Panc1 (cell line): ENCODE measurements around the gene COL4A1. TPM values are rescaled to one million over a fixed set of nuclear protein-coding genes. Genes with fewer than 3 reads are reported as not detected.

ENCODE experiments used
- ATAC-seq: fragments of 200-7000 bp; cut with Tn5 transposase; 2 replicates; pipeline ENCODE4 v1.9.1; 2020; ENCODE audit warnings: mild to moderate bottlenecking, moderate library complexity
- BruUV-seq: library from RNA; stranded (reverse); fragments of 400-500 nt; replicated peaks from 2 replicates; lab custom pipeline; 2021; lab: Mats Ljungman, UMichigan
- CTCF ChIA-PET: fragments of 300-600 bp; sonication (Branson Sonifier 250); formaldehyde crosslinking; loops from one replicate; lab custom pipeline; 2022; ENCODE audit warnings: antibody characterized with exemption; lab: Charles Lee
- POLR2A ChIA-PET: fragments of 300-600 bp; sonication (Branson Sonifier 250); formaldehyde crosslinking; loops from one replicate; lab custom pipeline; 2022; ENCODE audit warnings: antibody characterized with exemption; lab: Charles Lee
- DNase-seq: peaks from one replicate; pipeline ENCODE4 v3.0.0-alpha.2; 2010; ENCODE audit warnings: low read depth, low spot score
- H3K27ac ChIP-seq: 2 replicates; pipeline ENCODE4 v1.5.1; 2011; ENCODE audit warnings: mild to moderate bottlenecking, low read length, inconsistent platforms
- H3K27me3 ChIP-seq: fragments of 200-500 bp; sonication (Bioruptor generic); 2 replicates; pipeline ENCODE4 v1.6.0; 2014; ENCODE audit warnings: low read length, inconsistent platforms; ENCODE audit not compliant: control insufficient read depth, insufficient read depth
- H3K36me3 ChIP-seq: fragments of 200-500 bp; sonication (Bioruptor generic); 2 replicates; pipeline ENCODE4 v1.5.1; 2014; ENCODE audit warnings: inconsistent platforms, mild to moderate bottlenecking, low read length, moderate library complexity; ENCODE audit not compliant: control insufficient read depth, insufficient read depth
- H3K4me1 ChIP-seq: 2 replicates; pipeline ENCODE4 v1.5.1; 2011; ENCODE audit warnings: inconsistent platforms, mild to moderate bottlenecking, low read length, moderate library complexity; ENCODE audit not compliant: control insufficient read depth, insufficient read depth
- H3K4me3 ChIP-seq, 2 experiments: 2 replicates each; pipeline ENCODE4 v1.5.1; 2011 to 2012; ENCODE audit warnings: low read depth in 2 of 2, low read length in 2 of 2, mild to moderate bottlenecking in 2 of 2, inconsistent platforms in 1 of 2, moderate library complexity in 1 of 2
- H3K9me3 ChIP-seq: fragments of 200-500 bp; sonication (Bioruptor generic); 2 replicates; pipeline ENCODE4 v1.5.1; 2014; ENCODE audit warnings: low read depth, mild to moderate bottlenecking, inconsistent platforms, low read length, moderate library complexity; ENCODE audit not compliant: control insufficient read depth, insufficient read depth
- POLR2AphosphoS5 ChIP-seq: IDR thresholded peaks from 2 replicates; pipeline ENCODE4 v1.6.1; 2012; ENCODE audit warnings: mild to moderate bottlenecking, low read depth, low read length, moderate library complexity
- SIN3A ChIP-seq: IDR thresholded peaks from 2 replicates; pipeline ENCODE4 v1.6.1; 2012; ENCODE audit warnings: low read depth, mild to moderate bottlenecking, low read length, moderate library complexity, borderline replicate concordance; ENCODE audit not compliant: insufficient read depth
- TCF7L2 ChIP-seq: IDR thresholded peaks from 2 replicates; pipeline ENCODE4 v1.6.1; 2011; ENCODE audit warnings: mild to moderate bottlenecking, low read depth, low read length, inconsistent platforms
- in situ Hi-C: cut with HindIII; loops from 2 replicates; pipeline ENCODE4 v1.10.0; 2016; ENCODE audit warnings: low sequenced_read_pairs, low pct_unique_long_range_greater_than_20kb
- intact Hi-C: fragments of 100-400 bp; cut with micrococcal nuclease; formaldehyde crosslinking; loops from one replicate; pipeline ENCODE4 v1.10.0; 2022; ENCODE audit not compliant: unreplicated experiment
- total RNA-seq: library from RNA; stranded (reverse); gene quantifications from one replicate; pipeline ENCODE4 v1.2.1, GENCODE V29; 2021; ENCODE audit not compliant: unreplicated experiment
- TF ChIP-seq, protein P1 (sequence below), 2 experiments: IDR thresholded peaks; 2 replicates each; pipeline ENCODE4 v1.6.1; 2011 to 2012; ENCODE audit warnings: low read depth in 2 of 2, control low read depth in 1 of 2, low read length in 1 of 2, mild to moderate bottlenecking in 1 of 2, moderate library complexity in 1 of 2; ENCODE audit not compliant: insufficient read depth in 1 of 2
- TF ChIP-seq, protein P2 (sequence below): fragments of 450-650 bp; IDR thresholded peaks from 2 replicates; pipeline ENCODE4 v1.5.1; 2017; ENCODE audit warnings: mild to moderate bottlenecking

The COL4A1 gene
- total RNA-seq, 1 experiment from 2014 or later, result 1.1 TPM

- no TSS peak for BruUV-seq
- ATAC-seq (no peak), DNase-seq (no peak)
- intact Hi-C loops, result no loop called here
- Histone ChIP-seq H3K4me1 (no peaks in the 10 kb centered on the region), H3K27ac (no peak overlapping the region), H3K36me3 (no peaks in the 10 kb centered on the region), H3K4me3 (no peak overlapping the region), H3K9me3 (no peaks in the 10 kb centered on the region), H3K27me3 (no peaks in the 10 kb centered on the region)
- ChIA-PET POLR2A (no interaction called here), CTCF (no interaction called here)
- TF ChIP-seq TCF7L2, result no peak
- no peak for TF ChIP-seq POLR2AphosphoS5
- TF ChIP-seq, protein P1, sequence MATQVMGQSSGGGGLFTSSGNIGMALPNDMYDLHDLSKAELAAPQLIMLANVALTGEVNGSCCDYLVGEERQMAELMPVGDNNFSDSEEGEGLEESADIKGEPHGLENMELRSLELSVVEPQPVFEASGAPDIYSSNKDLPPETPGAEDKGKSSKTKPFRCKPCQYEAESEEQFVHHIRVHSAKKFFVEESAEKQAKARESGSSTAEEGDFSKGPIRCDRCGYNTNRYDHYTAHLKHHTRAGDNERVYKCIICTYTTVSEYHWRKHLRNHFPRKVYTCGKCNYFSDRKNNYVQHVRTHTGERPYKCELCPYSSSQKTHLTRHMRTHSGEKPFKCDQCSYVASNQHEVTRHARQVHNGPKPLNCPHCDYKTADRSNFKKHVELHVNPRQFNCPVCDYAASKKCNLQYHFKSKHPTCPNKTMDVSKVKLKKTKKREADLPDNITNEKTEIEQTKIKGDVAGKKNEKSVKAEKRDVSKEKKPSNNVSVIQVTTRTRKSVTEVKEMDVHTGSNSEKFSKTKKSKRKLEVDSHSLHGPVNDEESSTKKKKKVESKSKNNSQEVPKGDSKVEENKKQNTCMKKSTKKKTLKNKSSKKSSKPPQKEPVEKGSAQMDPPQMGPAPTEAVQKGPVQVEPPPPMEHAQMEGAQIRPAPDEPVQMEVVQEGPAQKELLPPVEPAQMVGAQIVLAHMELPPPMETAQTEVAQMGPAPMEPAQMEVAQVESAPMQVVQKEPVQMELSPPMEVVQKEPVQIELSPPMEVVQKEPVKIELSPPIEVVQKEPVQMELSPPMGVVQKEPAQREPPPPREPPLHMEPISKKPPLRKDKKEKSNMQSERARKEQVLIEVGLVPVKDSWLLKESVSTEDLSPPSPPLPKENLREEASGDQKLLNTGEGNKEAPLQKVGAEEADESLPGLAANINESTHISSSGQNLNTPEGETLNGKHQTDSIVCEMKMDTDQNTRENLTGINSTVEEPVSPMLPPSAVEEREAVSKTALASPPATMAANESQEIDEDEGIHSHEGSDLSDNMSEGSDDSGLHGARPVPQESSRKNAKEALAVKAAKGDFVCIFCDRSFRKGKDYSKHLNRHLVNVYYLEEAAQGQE (IDR thresholded peaks at IDR 0.05; ENCODE audit: insufficient read depth in 1 of 2, low read depth in 2 of 2, low read length in 1 of 2), result no peak
- in situ Hi-C loops, result no loop called here
Measured at GRCh38 chr13:110239280-110240125, 67.5 kb downstream of the COL4A1 start.

DNA sequence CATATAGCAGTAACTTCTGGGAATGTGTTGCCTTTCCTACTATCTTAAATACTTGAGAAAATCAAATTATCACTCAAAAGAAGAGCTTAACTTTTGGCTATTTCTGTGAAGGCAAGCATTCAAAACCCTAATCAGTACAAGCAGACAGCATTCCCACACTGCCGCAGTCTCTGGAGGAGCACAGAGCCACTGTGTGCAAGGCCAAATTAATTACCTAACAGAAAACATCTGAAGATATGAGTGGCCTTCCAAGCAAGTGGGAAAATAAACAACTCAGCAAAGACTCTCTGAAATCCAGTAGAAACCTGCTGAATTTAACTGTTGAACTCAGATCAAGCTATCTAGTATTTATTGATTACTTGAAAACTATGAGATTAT lies 68.2 kb downstream of the COL4A1 start:
- CTCF ChIA-PET, result no interaction called here

More for the DNA sequence above, 68.2 kb downstream of the COL4A1 start:
- in situ Hi-C loops, result no loop called here
- intact Hi-C loops, result no loop called here
- DNase-seq, result no peak
- no peaks in the 10 kb centered on the region for H3K9me3 ChIP-seq
- H3K4me1 ChIP-seq, result no peaks in the 10 kb centered on the region
- H3K4me3 ChIP-seq, result no peak overlapping the region
- POLR2A ChIA-PET, result no interaction called here
- H3K27ac ChIP-seq, result no peak overlapping the region
- no peaks in the 10 kb centered on the region for H3K36me3 ChIP-seq
- H3K27me3 ChIP-seq, result no peaks in the 10 kb centered on the region
- ATAC-seq, result no peak
- BruUV-seq, result no TSS peak
- TF ChIP-seq TCF7L2 (no peak), SIN3A (no peak), POLR2AphosphoS5 (no peak)
- TF ChIP-seq, protein P1 (IDR thresholded peaks at IDR 0.05; ENCODE audit: insufficient read depth in 1 of 2, low read depth in 2 of 2, low read length in 1 of 2), result no peak
- TF ChIP-seq, protein P2, sequence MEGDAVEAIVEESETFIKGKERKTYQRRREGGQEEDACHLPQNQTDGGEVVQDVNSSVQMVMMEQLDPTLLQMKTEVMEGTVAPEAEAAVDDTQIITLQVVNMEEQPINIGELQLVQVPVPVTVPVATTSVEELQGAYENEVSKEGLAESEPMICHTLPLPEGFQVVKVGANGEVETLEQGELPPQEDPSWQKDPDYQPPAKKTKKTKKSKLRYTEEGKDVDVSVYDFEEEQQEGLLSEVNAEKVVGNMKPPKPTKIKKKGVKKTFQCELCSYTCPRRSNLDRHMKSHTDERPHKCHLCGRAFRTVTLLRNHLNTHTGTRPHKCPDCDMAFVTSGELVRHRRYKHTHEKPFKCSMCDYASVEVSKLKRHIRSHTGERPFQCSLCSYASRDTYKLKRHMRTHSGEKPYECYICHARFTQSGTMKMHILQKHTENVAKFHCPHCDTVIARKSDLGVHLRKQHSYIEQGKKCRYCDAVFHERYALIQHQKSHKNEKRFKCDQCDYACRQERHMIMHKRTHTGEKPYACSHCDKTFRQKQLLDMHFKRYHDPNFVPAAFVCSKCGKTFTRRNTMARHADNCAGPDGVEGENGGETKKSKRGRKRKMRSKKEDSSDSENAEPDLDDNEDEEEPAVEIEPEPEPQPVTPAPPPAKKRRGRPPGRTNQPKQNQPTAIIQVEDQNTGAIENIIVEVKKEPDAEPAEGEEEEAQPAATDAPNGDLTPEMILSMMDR, result no peak
